GM12874 (cell line): ENCODE measurements around the gene PMPCA.

Experiments
- CTCF ChIP-seq: IDR thresholded peaks from 2 replicates; pipeline ENCODE4 v1.5.1; 2011; ENCODE audit warnings: low read depth, mild to moderate bottlenecking, control low read depth, low read length, moderate library complexity; ENCODE audit not compliant: insufficient read depth

The PMPCA gene

GRCh38 chr9:136424750-136425362 is 14.4 kb downstream of the PMPCA start:
- no peak for TF ChIP-seq CTCF

GRCh38 chr9:136426787-136427186 is 16.3 kb downstream of the PMPCA start:
- TF ChIP-seq CTCF = no peak

DNA sequence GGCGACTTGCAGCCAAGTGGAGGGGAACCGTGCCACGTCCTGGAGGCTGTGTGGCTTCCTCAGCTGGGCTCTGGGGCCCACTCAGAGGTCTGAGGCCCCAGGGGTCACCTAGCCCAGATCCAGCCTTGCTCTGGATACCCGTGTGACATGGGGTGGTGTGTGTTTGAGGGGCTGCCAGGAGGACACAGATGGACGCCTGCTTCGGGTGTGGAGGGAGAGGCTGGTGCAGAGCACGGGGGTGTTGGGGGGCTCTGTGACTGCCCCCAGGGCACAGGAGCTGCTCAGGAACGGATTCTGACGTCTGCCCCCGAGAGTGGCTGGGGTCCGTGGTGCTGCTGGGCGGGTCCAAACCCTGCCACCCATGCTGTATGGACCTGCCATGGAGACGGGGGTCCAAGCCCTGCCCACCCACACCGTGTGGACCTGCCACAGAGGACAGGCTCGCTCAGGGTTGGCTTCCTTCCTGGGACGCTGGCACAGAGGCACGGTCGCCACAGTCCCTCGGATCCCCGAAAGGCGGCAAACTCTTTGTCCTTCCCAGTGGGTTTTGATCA is 18.7 kb downstream of the PMPCA start:
- no peak for TF ChIP-seq CTCF

DNA sequence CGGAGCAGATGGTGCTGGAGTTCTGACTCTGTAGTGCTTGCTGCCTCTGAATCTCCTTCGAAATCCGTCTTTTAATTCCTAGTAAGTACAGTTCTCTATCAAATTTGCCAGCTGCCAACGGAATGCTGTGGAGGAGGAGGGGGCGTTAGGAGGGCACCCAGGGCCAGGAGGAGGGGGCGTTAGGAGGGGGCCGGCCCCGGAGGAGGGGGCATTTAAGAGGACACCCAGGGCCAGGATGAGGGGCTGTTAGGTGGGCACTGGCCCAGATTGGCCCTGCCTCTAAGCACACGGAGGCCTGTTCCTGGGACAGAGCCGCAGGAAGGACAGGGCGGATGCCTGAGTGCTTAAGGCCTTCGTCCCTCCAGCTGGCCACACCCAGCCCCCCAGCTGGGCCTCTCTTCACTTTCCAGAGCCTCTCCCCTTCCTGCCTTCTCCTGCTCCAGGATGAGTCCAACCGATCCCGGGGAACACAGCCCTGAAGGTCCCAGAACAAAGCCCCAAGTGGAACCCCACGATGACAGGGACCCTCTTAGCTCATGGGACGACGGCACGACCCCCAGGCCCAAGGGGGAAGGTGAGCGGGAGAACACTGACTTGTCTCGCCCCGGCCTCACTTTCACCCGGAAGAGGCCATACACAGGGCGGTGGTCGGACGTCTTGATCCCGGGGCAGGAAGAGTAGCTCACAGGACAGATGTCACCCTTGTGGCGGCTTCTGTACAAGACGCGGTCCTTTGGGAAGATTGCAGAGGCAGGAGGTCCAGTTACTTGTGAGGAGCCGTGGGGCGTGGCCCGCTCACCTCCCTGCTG is 19.4 kb downstream of the PMPCA start:
- no peak for TF ChIP-seq CTCF

DNA sequence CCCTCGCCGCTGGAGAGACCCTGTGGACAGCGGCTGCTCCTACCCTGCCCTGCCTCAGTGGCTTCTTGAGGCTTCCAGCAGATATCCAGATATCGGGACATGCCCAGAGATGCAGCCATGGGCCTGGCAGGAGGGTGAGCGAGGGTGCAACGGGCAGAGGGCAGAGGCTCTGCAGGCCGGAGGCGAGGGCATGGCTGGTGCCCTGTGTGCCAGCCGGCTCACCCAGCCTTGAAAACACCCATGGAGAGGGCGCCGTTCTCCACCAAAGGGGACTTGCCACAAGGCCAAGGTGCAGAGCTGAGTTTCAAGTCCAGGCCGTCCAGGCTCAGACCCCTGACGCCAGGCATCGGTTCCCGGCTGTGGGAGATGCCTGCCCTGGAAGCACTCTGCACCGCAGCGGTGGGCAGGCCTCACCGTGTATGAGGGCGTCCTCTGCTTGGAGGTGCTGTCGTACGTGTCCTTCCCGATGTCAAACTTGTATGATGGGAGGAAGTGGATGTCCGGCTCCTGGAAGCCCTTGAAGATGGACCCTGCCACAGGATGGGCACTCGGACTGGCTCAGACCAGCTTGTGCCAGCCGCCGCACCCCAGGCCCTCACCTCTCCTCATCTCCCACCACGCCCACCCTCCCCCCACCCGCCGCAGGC is 20.3 kb downstream of the PMPCA start:
- TF ChIP-seq CTCF = no peak

GRCh38 chr9:136431782-136432350 is 21.4 kb downstream of the PMPCA start:
- TF ChIP-seq CTCF = no peak

DNA sequence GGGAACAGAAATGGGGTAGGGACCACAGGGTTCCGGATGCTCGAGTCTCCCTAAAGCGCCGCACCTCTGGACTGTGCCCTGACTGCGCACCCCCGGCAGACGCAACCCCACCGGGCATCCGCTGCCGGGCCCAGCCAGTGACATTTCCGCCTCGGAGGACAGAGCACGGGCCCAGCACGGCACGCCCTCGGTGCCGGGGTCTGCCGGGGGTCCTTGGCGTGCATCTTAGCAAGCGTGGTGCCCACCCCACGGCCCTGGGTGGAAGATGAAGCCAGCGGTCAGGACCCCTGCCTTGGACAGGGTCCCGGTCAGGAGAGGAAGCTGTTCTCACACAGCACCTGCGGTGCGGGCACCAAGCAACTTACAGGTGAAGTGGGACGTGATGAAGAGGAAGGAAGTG is 22.1 kb downstream of the PMPCA start:
- no peak for TF ChIP-seq CTCF
